Inflammatory macrophage (primary cell): ENCODE results near the gene DMTF1.
A peak's percentile ranks its signal among the peaks of the same experiment; 100 is the strongest.
"Not testable (repeated sequence)": the region's sequence is repeated elsewhere in the genome, so short reads cannot be mapped to it uniquely, and the experiment has no call there.

Source experiments
- DNase-seq, 2 donors: peaks; one replicate each; pipeline ENCODE4 v3.0.0-alpha.2; 2020 to 2022

Gene DMTF1

GRCh38 chr7:87199241-87199640 is 47.0 kb downstream of the DMTF1 start:
- no peak for DNase-seq

DNA sequence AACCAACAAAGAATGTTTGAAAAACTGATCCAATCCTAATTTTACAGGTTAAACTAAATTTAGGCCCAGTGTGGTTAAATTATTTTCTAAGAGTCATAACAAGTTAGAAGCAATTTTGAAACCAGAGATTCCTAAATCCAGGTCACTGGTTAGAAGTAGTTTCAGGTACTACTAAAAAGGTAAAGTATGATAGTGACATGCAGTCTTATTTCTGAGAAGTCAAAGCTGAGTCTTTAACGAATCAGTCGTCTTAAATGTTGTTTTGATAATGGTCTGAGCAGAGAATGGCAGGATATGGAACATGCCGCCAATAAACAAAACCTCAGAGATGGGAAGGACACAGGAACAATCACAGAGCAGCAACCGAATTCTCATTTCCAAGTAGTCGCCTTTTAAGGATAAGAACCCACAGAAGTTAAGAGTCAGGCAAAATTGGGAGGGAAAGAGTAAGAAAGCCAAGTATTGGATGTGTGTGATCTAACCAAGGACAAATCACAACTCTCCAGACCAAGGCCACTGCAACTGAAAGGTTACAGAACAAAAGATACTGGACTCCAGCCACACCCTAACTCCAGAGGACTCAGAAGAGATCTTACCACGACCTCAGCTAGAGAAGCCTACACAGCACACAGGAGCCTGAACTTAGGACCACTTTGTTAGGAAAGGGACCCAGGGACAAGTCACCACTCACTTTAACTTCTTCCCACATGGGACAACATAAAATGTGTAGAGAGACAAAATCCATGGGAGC is 47.6 kb downstream of the DMTF1 start:
- DNase-seq = no peak

GRCh38 chr7:87202208-87202607 is 50.0 kb downstream of the DMTF1 start:
- no peak for DNase-seq

DNA sequence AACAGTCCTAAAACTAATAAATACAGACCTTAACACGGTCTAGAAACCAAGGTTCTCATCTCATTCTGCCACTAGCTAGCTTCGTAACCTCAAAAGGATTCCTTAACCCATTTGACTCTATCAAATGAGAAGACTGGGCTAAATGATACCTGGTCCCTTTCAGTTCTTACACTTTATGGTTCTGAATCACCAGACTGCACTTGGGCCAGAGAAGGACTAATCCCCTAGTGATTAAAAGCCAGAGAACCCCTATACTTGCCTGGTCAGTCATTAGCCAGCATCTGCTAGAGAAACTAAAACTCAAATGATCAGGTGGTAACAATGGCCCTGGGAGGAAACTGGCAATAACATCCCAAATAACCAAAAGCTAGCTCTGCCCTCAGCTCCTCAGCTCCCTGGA is 50.5 kb downstream of the DMTF1 start:
- no peak for DNase-seq

DNA sequence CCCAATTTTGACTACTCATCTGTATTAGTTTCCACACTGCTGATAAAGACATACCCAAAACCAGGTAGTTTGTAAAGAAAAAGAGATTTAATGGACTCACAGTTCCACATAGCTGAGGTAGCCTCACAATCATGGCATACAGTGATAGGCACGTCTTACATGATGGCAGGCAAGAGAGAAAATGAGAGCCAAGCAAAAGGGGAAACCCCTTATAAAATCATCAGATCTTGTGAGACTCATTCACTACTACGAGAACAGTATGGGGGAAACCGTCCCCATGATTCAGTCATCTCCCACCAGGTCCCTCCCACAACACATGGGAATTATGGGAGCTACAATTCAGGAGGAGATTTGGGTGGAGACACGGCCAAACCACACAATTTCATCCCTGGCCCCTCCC is 51.7 kb downstream of the DMTF1 start:
- peak; percentile 22 to 40 for DNase-seq

DNA sequence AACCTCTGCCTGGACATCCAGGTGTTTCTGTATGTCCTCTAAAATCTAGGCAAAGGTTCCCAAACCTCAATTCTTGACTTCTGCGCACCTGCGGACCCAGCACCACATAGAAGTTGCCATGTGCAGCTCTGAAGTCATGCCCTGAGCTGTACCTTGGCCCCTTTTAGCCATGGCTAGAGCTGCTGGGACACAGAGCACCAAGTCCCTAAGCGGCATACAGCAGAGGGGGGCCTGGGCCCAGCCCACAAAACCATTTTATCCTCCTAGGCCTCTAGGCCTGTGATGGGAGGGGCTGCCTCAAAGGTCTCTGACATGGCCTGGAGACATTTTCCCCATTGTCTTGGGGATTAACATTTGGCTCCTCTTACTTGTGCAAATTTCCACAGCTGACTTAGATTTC is 52.7 kb downstream of the DMTF1 start:
- DNase-seq = no peak

DNA sequence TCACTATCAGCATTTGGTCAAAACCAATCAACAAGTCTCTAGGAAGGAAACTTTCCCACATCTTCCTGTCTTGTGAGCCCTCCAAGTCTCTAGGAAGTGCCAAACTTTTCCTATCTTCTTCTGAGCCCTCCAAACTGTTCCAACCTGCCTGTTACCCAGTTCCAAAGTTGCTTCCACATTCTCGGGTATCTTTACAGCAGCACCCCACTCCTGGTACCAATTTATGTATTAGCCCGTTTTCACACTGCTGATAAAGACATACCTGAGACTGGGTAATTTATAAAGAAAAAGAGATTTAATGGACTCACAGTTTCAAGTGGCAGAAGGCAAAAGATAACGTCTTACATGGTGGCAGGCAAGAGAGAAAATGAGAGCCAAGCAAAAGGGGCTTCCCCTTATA is 53.4 kb downstream of the DMTF1 start:
- not testable (repeated sequence) for DNase-seq

GRCh38 chr7:87206361-87206760 is 54.1 kb downstream of the DMTF1 start:
- DNase-seq = no peak

- no peak for DNase-seq
Measured at GRCh38 chr7:87209295-87209924, 57.2 kb downstream of the DMTF1 start.

- peak in 1 of 2 donors; percentile 19 for DNase-seq
Measured at GRCh38 chr7:87210506-87210905, 58.3 kb downstream of the DMTF1 start.

DNA sequence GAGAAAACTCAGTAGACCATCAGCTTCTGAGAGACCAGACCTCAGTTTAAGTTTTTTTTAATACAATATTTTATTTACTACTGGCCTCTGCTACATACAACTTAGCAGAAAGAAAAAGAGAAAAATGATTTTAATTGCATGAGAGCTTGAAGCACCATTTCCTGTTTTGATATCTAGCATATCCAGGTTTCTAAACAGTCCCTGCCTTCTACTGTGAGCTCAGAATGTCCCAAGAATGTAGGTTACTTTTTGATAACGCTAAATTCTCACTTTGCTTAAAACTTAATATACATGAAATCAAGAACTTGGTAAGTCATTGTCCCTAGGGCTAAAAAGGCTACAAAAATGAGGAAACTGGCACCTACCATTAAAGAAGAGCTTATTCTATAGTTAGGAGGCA is 60.2 kb downstream of the DMTF1 start:
- peak; percentile 22 to 23 for DNase-seq

GRCh38 chr7:87213252-87213651 is 61.0 kb downstream of the DMTF1 start:
- no peak for DNase-seq

DNA sequence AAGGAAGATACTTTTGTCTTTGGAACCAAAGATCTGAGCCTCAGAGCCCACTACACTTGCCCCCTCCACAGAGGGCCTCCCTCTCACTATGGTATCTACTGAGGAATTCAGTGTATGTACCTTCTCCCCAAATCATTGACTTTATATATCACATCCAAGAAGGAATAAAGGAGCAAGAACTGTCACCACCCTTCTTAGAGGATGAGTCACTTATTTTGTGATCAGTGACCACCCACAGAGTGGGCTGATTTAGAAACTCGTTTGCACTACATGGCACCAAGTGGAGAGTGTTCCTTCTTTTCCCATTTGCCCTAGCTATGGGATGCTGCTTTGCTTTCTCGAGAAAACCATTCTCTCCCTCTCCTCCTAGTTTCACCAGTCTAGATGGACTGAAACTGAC is 61.6 kb downstream of the DMTF1 start:
- peak; percentile 59 to 79 for DNase-seq

DNA sequence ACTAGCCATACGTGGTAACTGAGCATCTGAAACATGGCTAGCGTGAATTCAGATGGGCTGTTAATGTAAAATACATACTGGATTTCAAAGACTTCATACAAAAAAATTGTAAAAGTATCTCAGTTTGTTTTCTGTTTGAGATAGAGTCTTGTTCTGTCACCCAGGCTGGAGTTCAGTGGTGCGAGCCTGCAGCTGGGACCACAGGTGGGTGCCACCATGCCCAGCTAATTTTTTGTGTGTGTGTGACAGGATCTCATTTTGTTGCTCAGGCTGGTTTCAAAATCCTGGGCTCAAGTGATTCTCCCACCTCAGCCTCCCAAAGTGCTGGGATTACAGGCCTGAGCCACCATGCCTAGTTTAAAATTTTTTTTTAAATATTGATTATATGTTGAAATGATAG is 62.8 kb downstream of the DMTF1 start:
- no peak for DNase-seq

- peak; percentile 15 to 56 for DNase-seq
Measured at GRCh38 chr7:87216701-87217508, 64.7 kb downstream of the DMTF1 start.

DNA sequence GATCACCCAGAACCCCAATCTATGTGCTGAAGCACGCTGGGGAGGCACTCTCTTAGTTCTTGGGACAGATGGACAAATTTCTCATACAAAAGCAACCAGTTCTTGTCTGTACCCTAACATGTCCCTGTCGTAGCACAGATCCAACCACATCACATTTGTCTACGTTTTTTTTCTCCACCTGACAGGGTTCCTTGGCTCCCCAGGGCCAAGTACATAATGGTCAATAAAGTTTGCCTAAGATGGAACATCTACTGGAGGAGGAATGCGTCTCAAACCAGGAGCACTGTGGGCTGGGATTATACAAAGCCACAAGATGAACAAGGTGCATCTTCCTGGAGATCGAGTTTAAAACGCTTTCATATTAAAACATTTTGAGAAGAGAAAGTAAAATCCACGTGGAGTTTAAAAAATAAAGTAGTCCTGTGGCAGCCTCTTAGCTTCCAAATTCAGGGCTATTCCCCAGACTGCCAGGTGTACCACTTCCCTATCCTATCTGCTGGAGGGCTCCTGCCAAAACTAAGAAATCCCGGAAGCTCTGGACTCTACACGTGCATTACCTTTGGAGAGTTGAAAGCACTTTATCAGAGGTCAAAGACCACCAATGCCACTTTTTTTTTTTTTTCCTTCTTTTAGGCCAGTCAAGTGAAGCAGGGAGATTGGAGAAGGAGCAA is 65.9 kb downstream of the DMTF1 start:
- DNase-seq = no peak

GRCh38 chr7:87218796-87219544 is 66.7 kb downstream of the DMTF1 start:
- DNase-seq = peak; percentile 89 to 92

DNA sequence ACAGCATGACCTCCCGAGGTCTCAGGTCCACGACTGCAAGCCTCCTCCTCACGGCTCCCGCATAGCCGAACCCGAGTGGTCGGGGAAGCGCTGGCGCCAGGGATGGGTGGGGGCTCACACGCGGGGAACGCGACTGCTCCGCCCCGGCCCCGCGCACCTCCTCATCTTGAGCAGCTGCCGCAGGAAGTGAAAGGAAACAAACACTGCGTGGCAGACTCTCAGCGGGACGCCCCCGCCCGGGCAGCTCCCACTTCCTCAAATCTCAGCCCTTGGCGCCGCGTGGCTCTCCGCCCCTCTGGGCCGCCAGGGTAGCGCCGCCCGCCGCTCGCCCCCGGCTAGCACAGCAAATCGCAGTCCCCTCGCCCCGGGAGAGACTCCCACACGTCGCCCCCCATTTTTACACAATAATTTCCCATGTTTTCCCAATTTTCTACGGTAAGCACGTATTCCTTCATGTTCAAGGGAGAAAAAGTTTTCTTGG is 67.3 kb downstream of the DMTF1 start, which contains the start of gene TMEM243:
TSS of gene TMEM243 (minus strand) at position 188 of the 481 bp plus-strand sequence. CDS start 229 bp downstream, outside the sequence.
- DNase-seq = peak; percentile 93 to 97

DNA sequence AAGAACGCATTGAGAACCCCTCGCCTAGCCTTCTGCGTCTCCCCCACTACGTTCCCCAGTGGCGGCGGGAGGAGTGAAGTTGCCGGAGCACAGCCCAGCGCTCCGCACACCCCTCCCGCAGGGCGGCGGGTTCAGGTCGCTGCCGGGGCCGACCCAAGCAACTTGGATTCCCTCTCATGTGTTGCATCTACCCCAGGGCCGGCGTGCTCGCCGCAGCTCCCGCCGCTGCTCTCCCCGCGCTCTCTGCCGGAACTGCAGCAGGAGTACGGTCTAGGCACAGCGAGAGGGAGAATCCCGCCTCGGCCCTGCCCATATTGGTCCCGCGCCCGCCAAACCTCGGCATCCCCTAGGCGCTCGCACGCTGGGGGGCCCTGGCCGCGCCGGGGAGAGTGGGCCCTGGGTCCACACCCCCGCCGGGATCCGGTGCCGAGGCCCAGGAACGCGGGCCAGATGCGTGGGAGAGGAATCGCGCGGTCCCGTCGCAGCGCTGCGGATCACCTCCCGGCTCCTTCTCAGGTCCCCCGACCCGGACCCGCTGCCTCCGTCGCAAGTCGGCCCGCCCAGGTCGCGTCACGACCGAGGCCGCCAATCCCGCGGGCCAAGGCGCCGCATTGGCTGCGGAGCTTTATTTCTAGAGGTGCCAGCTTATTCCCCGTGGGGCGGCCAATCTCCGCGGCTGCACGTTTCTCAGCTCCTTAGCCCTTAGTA is 67.9 kb downstream of the DMTF1 start:
- peak; percentile 82 to 85 for DNase-seq

DNA sequence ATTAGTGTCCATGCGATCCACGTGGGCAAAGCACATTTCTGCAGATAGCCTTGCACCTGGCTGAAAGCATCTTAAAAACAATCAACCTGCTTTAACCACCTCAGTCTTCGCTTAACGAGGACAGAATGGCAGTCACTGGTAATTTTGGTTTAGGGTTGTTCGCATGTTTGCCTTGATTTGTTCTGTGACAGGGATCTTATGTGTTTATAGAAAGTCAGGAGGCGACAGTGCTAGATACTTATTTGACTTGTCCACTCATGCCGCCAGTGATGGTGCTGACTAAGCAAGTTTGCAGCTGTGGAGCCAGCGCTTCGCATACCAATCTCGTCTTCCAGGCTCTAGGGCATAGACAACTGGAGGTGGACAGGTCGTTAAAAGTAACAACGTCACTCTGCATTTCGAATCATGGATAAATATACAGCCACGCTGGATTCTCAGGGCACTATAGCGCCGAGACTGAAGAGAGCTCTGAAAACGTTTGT is 68.5 kb downstream of the DMTF1 start:
- DNase-seq = no peak

- no peak for DNase-seq
Measured at GRCh38 chr7:87223666-87224065, 71.4 kb downstream of the DMTF1 start.
